Transverse colon (tissue), 4 donors: Measurements from ENCODE around the gene KIF3A. TPM values are rescaled to one million over a fixed set of nuclear protein-coding genes. Genes with fewer than 3 reads are reported as not detected.

Experiments used
- DNase-seq: peaks from one replicate; pipeline ENCODE4 v3.0.0-alpha.2; 2019
- H3K27ac ChIP-seq, 4 donors: fragments of 200-600 bp; sonication (generic); 2 replicates each; pipeline ENCODE4 v1.5.1; 2016 to 2018; ENCODE audit warnings: inconsistent platforms in 4 of 4
- H3K27me3 ChIP-seq: fragments of 200-600 bp; sonication (generic); 2 replicates; pipeline ENCODE4 v1.5.1; 2017; ENCODE audit warnings: inconsistent platforms
- H3K36me3 ChIP-seq, 4 donors: fragments of 200-600 bp; sonication (generic); 2 replicates each; pipeline ENCODE4 v1.5.1; 2017 to 2019; ENCODE audit warnings: inconsistent platforms in 4 of 4
- H3K4me1 ChIP-seq, 4 donors: fragments of 200-600 bp; sonication (generic); 2 replicates each; pipeline ENCODE4 v1.5.1; 2017 to 2020; ENCODE audit warnings: inconsistent platforms in 4 of 4
- H3K4me3 ChIP-seq, 4 donors: fragments of 200-600 bp; sonication (generic); 1 replicate in 1 of 4; 2 replicates in 3 of 4; pipeline versions ENCODE4 v1.5.1 to v1.6.1; 2017 to 2019; ENCODE audit warnings: inconsistent platforms in 4 of 4
- H3K9me3 ChIP-seq, 2 donors: fragments of 200-600 bp; sonication (generic); 2 replicates each; pipeline ENCODE4 v1.5.1; 2017 to 2019; ENCODE audit warnings: inconsistent platforms in 2 of 2
- EP300 ChIP-seq: sonication (generic); formaldehyde crosslinking; IDR thresholded peaks from one replicate; pipeline ENCODE4 v1.6.1; 2017; ENCODE audit warnings: antibody characterized with exemption, low read depth
- POLR2A ChIP-seq: fragments of 450-650 bp; IDR thresholded peaks from one replicate; pipeline ENCODE4 v1.6.1; 2016; ENCODE audit warnings: antibody characterized with exemption, mild to moderate bottlenecking, moderate library complexity
- POLR2AphosphoS5 ChIP-seq, 3 donors: sonication (generic); formaldehyde crosslinking; IDR thresholded peaks; one replicate each; pipeline ENCODE4 v1.6.1; 2016; ENCODE audit warnings: antibody characterized with exemption in 3 of 3
- WGBS, 2 donors: methylation state at CpG; one replicate each; pipeline ENCODE4 v1.1.5; 2018; ENCODE audit warnings: low coverage in 1 of 2; 5-methylcytosine and 5-hydroxymethylcytosine counted together
- in situ Hi-C, 4 donors: fragments of 200-750 bp; cut with MboI; loops; one replicate each; pipeline versions ENCODE4 v1.15.0 to v1.15.1; 2017; ENCODE audit warnings: low sequenced_read_pairs in 3 of 4, low pct_ligation_motif_present in 1 of 4, low pct_unique_long_range_greater_than_20kb in 1 of 4
- intact Hi-C: fragments of 100-400 bp; cut with DNase I; formaldehyde crosslinking; loops from one replicate; pipeline ENCODE4 v1.15.1; 2023; ENCODE audit warnings: low total_unique reads
- total RNA-seq, 4 donors: library from RNA; depleted of rRNA; stranded (reverse); fragments of >200 nt; gene quantifications; one replicate each; pipeline ENCODE4 v1.1.0, GENCODE V29; 2016
- TF ChIP-seq, protein P1 (sequence below), 5 experiments: fragments of 200-600 bp in 3 of 5; fragments of 450-650 bp in 2 of 5; sonication (generic) in 3 of 5; IDR thresholded peaks; 1 replicate in 2 of 5; 2 replicates in 3 of 5; pipeline ENCODE4 v1.5.1; 2016 to 2017; ENCODE audit warnings: antibody characterized with exemption in 5 of 5, inconsistent platforms in 3 of 5, mild to moderate bottlenecking in 2 of 5, moderate library complexity in 1 of 5

Gene KIF3A
- total RNA-seq, 4 donors from 2014 or later: 1.9 to 7.0 (median 2.8) TPM

DNA sequence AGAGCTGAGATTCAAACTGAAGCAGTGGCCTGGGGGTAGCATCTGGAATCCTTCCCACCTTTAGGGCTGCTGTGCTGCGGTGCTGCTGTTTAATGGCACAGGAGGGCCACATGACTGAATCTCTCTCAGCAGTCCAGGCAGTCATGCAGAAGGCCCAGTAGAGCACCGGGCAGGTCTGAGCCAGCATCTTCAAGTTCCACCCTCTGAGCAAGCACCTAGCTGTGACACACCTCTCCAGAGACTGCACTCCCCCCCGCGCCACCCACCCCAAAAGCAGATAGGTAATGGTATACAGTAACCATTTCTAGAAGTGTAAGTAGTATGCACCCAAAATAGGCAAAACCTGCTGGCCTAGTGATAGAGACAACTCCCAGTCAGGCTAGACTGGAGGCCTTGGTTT is 55.4 kb downstream of the KIF3A start:
- no peaks in the 10 kb centered on the region for H3K9me3 ChIP-seq
- 83 to 92% methylated on average over 1 to 4 of the region's 4 CpGs for WGBS, 2 donors
- no peak for DNase-seq

DNA sequence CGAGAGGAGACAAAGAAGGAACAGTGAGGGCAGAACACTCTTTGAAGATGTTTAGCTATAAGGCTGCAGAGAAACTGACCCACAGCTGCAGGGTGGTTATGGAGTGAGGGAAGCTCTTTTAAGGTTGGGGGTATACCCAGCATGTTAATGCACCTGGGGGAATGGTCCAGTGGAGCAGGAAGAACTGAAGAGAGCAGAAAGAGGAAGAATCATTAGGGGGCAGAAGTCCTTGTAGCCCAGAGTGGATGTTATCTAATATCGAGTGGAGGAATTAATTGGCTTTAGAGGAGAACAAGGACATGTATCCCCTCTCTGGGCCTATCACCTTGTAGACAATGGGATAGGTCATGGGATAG is 55.9 kb downstream of the KIF3A start:
- intact Hi-C loops: no loop called here
- in situ Hi-C loops: no loop called here
- no peak for DNase-seq
- Histone ChIP-seq H3K27ac (no peak overlapping the region), H3K27me3 (no peaks in the 10 kb centered on the region), H3K4me3 (no peak overlapping the region), H3K36me3 (no peaks in the 10 kb centered on the region), H3K9me3 (no peaks in the 10 kb centered on the region), H3K4me1 (peaks cover 0 to 3% (median 0%) of the 10 kb centered on the region in 4 donors)
- TF ChIP-seq POLR2A (no peak), EP300 (no peak), POLR2AphosphoS5 (IDR thresholded peaks at IDR 0.05) (no peak)
- TF ChIP-seq, protein P1, sequence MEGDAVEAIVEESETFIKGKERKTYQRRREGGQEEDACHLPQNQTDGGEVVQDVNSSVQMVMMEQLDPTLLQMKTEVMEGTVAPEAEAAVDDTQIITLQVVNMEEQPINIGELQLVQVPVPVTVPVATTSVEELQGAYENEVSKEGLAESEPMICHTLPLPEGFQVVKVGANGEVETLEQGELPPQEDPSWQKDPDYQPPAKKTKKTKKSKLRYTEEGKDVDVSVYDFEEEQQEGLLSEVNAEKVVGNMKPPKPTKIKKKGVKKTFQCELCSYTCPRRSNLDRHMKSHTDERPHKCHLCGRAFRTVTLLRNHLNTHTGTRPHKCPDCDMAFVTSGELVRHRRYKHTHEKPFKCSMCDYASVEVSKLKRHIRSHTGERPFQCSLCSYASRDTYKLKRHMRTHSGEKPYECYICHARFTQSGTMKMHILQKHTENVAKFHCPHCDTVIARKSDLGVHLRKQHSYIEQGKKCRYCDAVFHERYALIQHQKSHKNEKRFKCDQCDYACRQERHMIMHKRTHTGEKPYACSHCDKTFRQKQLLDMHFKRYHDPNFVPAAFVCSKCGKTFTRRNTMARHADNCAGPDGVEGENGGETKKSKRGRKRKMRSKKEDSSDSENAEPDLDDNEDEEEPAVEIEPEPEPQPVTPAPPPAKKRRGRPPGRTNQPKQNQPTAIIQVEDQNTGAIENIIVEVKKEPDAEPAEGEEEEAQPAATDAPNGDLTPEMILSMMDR (IDR thresholded peaks at IDR 0.05): no peak
- 87 to 96% methylated on average over 2 of the region's 2 CpGs for WGBS, 2 donors

More for the DNA sequence above, 55.4 kb downstream of the KIF3A start:
- no peak for TF ChIP-seq POLR2AphosphoS5 (IDR thresholded peaks at IDR 0.05)
- TF ChIP-seq EP300: no peak
- TF ChIP-seq, protein P1 (IDR thresholded peaks at IDR 0.05): no peak
- no peak for TF ChIP-seq POLR2A
- H3K27ac ChIP-seq: no peak overlapping the region
- no peak overlapping the region for H3K4me3 ChIP-seq
- peaks cover 0 to 3% (median 0%) of the 10 kb centered on the region in 4 donors for H3K4me1 ChIP-seq
- in situ Hi-C loops (no loop called here), intact Hi-C loops (no loop called here)
- H3K36me3 ChIP-seq: no peaks in the 10 kb centered on the region
- no peaks in the 10 kb centered on the region for H3K27me3 ChIP-seq

DNA sequence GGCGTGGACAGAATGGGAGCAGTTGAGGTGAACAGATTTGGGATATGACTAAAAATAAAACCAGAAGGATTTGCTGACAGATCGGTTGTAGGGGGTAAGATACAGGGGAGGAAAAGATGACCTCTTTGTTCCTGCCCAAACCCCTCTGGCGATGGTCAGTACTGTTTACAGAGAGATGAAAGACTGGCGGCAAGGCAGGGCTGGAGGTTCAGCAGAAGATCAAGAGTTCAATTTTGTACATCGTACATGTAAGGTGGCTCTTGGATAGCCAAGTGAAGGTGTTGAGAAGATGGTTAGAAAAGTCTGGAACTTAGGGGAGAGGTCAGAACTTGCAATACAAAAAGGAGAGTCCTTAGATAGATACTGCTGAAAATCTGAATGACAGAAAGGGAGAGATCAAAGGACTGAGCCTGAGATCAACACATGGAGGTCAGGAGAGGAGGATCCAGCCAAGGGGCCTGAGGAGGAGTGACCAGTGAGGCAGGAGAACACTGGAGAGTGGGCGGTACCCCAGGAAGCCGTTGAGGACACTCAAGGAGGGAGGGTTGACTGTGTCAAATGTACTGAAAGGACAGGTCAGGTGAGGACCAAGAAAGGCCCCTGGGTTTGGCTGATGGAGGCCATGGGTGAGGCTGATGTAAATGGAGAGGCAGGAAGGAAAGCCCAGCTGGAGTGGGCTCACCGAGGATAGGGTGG is 56.4 kb downstream of the KIF3A start:
- Histone ChIP-seq H3K36me3 (no peaks in the 10 kb centered on the region), H3K4me1 (peaks cover 0 to 3% (median 0%) of the 10 kb centered on the region in 4 donors), H3K27me3 (no peaks in the 10 kb centered on the region), H3K27ac (no peak overlapping the region), H3K9me3 (no peaks in the 10 kb centered on the region), H3K4me3 (no peak overlapping the region)
- in situ Hi-C loops (no loop called here), intact Hi-C loops (no loop called here)
- TF ChIP-seq EP300 (no peak), POLR2A (no peak), POLR2AphosphoS5 (IDR thresholded peaks at IDR 0.05) (no peak)
- TF ChIP-seq, protein P1 (IDR thresholded peaks at IDR 0.05): no peak
- 89 to 90% methylated on average over 8 of the region's 8 CpGs for WGBS, 2 donors
- no peak for DNase-seq

DNA sequence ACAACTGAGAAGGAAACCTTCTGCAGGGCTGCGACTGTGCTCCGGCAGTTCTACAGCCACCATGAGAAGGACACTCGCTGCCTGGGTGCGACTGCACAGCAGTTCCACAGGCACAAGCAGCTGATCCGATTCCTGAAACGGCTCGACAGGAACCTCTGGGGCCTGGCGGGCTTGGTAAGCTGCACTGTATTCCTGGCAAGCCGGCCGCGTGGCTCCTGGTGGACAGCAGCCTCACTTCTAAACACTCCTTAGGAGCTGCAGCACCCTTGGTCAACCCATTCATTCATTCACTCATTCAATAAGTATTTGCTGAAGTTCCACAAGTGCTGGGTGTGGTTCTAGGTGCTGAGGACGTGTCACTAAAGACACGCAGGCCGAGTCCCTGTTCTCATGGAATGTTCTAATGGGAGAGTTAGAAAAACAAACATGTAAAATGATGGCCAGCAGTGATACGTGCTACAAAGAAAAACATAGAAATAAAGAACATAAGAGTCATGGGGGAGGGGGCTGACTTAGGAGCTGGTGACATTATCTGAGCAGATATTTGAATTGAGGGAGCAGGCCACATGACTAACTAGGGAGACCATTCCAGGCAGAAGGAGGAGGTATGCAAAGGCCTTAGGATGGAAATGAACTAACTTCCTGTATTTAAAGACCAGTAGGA is 57.5 kb downstream of the KIF3A start:
- no peaks in the 10 kb centered on the region for H3K27me3 ChIP-seq
- no peak overlapping the region for H3K27ac ChIP-seq
- DNase-seq: no peak
- H3K4me1 ChIP-seq: peaks cover 0 to 4% (median 2%) of the 10 kb centered on the region in 4 donors
- 93 to 98% methylated on average over 4 to 15 of the region's 15 CpGs for WGBS, 2 donors
- H3K9me3 ChIP-seq: no peaks in the 10 kb centered on the region
- intact Hi-C loops (no loop called here), in situ Hi-C loops (no loop called here)
- H3K36me3 ChIP-seq: no peaks in the 10 kb centered on the region
- no peak overlapping the region for H3K4me3 ChIP-seq
- TF ChIP-seq POLR2AphosphoS5 (IDR thresholded peaks at IDR 0.05) (no peak), EP300 (no peak), POLR2A (no peak)
- TF ChIP-seq, protein P1 (IDR thresholded peaks at IDR 0.05): no peak
